Heart left ventricle (tissue), 16 donors: ENCODE results near the gene GOLGA6D. TPM values are rescaled to one million over a fixed set of nuclear protein-coding genes. Genes with fewer than 3 reads are reported as not detected.
A peak's percentile ranks its signal among the peaks of the same experiment; 100 is the strongest.
"Not testable (repeated sequence)": the region's sequence is repeated elsewhere in the genome, so short reads cannot be mapped to it uniquely, and the experiment has no call there.

ENCODE experiments used
- ATAC-seq, 4 donors: fragments of 200-7000 bp; cut with Tn5 transposase; one replicate each; pipeline ENCODE4 v1.9.1; 2020 to 2022; ENCODE audit warnings: moderate library complexity in 4 of 4, mild to moderate bottlenecking in 3 of 4, moderate number of reproducible peaks in 1 of 4
- DNase-seq, 5 donors: peaks; one replicate each; pipeline ENCODE4 v3.0.0-alpha.2; 2020
- H3K27ac ChIP-seq, 12 donors: fragments of 200-600 bp; sonication (generic) in 4 of 12; one replicate each; pipeline versions ENCODE4 v1.5.0 to v1.8.0; 2016 to 2022; ENCODE audit warnings: mild to moderate bottlenecking in 2 of 12
- H3K27me3 ChIP-seq, 9 donors: fragments of 200-600 bp; sonication (generic) in 2 of 9; one replicate each; pipeline versions ENCODE4 v1.5.1 to v1.8.0; 2016 to 2022; ENCODE audit warnings: mild to moderate bottlenecking in 3 of 9
- H3K36me3 ChIP-seq, 9 donors: fragments of 200-600 bp; sonication (generic) in 2 of 9; one replicate each; pipeline versions ENCODE4 v1.5.0 to v1.8.0; 2018 to 2022; ENCODE audit warnings: mild to moderate bottlenecking in 2 of 9
- H3K4me1 ChIP-seq, 12 donors: fragments of 200-600 bp; sonication (generic) in 4 of 12; one replicate each; pipeline versions ENCODE4 v1.5.0 to v1.8.0; 2016 to 2022; ENCODE audit warnings: mild to moderate bottlenecking in 3 of 12
- H3K4me3 ChIP-seq, 12 donors: fragments of 200-600 bp; sonication (generic) in 4 of 12; one replicate each; pipeline versions ENCODE4 v1.5.0 to v1.8.0; 2017 to 2022; ENCODE audit warnings: mild to moderate bottlenecking in 9 of 12, moderate library complexity in 4 of 12
- H3K9me3 ChIP-seq, 12 donors: fragments of 200-600 bp; sonication (generic) in 4 of 12; one replicate each; pipeline versions ENCODE4 v1.5.0 to v1.8.0; 2016 to 2022; ENCODE audit warnings: mild to moderate bottlenecking in 1 of 12
- WGBS, 4 donors: extraction: QIAGEN DNeasy Blood & Tissue Kit in 2 of 4; methylation state at CpG; one replicate each; pipeline versions ENCODE4 v1.1.5 to v1.1.7; 2013 to 2018; 5-methylcytosine and 5-hydroxymethylcytosine counted together
- intact Hi-C, 10 donors: fragments of 100-400 bp; cut with DNase I; formaldehyde crosslinking; loops; one replicate each; pipeline versions ENCODE4 v1.11.1 to v1.14.2; 2022
- polyA plus RNA-seq, 2 donors: library from polyadenylated mRNA; stranded (reverse); fragments of 200-250 nt; gene quantifications; one replicate each; pipeline ENCODE4 v1.2.3, GENCODE V29; 2013
- total RNA-seq, 9 donors: library from RNA; depleted of rRNA in 2 of 9; stranded (reverse); fragments of >200 nt in 2 of 9; fragmentation: NEBNext Ultra II Directional in 3 of 9; extraction: Animal tissue kit (Norgen Biotek cat#: 25700) in 3 of 9; gene quantifications; one replicate each; pipeline versions ENCODE4 v1.1.0 to v1.2.4, GENCODE V29; 2016 to 2023
- TF ChIP-seq, protein P1 (sequence below), 12 donors: fragments of 200-600 bp; sonication (generic) in 4 of 12; IDR thresholded peaks; one replicate each; pipeline versions ENCODE4 v1.5.0 to v1.8.0; 2018 to 2022; ENCODE audit warnings: antibody characterized with exemption in 12 of 12, mild to moderate bottlenecking in 5 of 12
- donor health status: ischemic (EF 13 %, LVEDD 7.1; RV severe dilation, severe dysfunction).
- donor health status: healthy with polysubstance abuse.
- donor health status: DM: no; HTN: yes; CAD: no.
- donor health status: DM: no; HTN: no; CAD: no.
- donor health status: ischemic (EF 25% LVEDD 6.9; RV normal size, moderate dysfunction).
- donor health status: ischemic (EF 25% LVEDD 5.7; RV mildly dilated, moderate dysfunction).
- donor health status: healthy.
- donor health status: DM: yes; HTN: yes; CAD: no.
- donor health status: ischemic (EF 35%, LVEDD 5.7; RV mildly dilated, moderate dysfunction).
- donor health status: nonischemic (EF 11% LVEDD 7.7; RV severe dilation, severe dysfunction).
- donor health status: DM: yes; HTN: yes; CAD: no.
- donor health status: PGD.
- donor health status: ischemic (EF 29% LVEDD 5.4; RV normal size, mild dysfunction).
- donor health status: nonischemic (EF 23%, LVEDD 6.1; RV moderate dilation, normal function).

Gene GOLGA6D
- total and polyA plus RNA-seq, 11 donors = not detected

DNA sequence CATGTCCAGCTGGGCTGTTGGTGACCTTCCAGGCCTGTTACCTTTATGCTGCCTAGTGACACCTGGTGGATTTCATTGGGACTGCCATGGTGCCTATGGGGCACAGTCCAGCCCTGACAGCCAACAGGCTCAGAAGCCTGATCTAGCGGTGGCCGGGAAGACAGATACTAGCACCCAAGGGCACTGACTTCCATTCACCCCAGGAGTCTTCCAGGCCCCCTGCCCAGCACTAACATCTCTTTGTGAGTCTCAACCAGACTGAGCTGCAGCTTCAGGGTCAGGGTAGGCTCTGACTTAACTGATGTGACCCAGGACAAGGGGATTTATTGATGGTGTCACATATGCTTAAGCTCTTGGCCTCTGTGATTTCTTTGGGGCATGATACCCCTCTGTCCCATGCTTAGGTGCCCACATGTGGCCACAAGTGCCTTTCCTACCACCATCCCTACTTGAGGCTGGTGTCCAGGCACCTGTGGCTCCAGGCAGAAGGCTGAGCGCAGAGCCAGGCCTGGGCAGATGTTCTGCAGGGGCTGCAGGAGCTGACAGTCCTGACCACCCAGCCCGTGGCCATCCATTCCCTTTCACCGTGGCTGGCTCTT is 8.0 kb upstream of the GOLGA6D start:
- TF ChIP-seq, protein P1, sequence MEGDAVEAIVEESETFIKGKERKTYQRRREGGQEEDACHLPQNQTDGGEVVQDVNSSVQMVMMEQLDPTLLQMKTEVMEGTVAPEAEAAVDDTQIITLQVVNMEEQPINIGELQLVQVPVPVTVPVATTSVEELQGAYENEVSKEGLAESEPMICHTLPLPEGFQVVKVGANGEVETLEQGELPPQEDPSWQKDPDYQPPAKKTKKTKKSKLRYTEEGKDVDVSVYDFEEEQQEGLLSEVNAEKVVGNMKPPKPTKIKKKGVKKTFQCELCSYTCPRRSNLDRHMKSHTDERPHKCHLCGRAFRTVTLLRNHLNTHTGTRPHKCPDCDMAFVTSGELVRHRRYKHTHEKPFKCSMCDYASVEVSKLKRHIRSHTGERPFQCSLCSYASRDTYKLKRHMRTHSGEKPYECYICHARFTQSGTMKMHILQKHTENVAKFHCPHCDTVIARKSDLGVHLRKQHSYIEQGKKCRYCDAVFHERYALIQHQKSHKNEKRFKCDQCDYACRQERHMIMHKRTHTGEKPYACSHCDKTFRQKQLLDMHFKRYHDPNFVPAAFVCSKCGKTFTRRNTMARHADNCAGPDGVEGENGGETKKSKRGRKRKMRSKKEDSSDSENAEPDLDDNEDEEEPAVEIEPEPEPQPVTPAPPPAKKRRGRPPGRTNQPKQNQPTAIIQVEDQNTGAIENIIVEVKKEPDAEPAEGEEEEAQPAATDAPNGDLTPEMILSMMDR (IDR thresholded peaks at IDR 0.05) = peak; percentile 46 to 74 (median 66)
- peak; percentile 69 to 85 (median 80) for DNase-seq
- H3K27me3 ChIP-seq, H3K36me3 ChIP-seq, H3K4me1 ChIP-seq, H3K4me3 ChIP-seq, H3K9me3 ChIP-seq, H3K27ac ChIP-seq: not testable (repeated sequence)
- intact Hi-C loops = loop anchor here in 2 of 10 donors (10.0 kb wide), 2 partner anchors 250 to 1150 kb away; partner anchors contain the start of gene PPCDC (in 1 of the 2)
- WGBS, 4 donors = 45 to 65% (median 62%) methylated on average over 5 of the region's 5 CpGs
- peak in 3 of 4 donors; percentile 88 to 95 (median 93) for ATAC-seq

- ATAC-seq, H3K36me3 ChIP-seq, H3K27ac ChIP-seq, H3K4me3 ChIP-seq, H3K4me1 ChIP-seq, H3K27me3 ChIP-seq, H3K9me3 ChIP-seq: not testable (repeated sequence)
- peak in 3 of 5 donors; percentile 9 to 16 (median 14) for DNase-seq
- intact Hi-C loops = loop anchor here in 2 of 10 donors (10.0 kb wide), 2 partner anchors 251 to 1151 kb away; partner anchors contain the start of gene PPCDC (in 1 of the 2)
- 60 to 82% (median 79%) methylated on average over 3 of the region's 3 CpGs for WGBS, 4 donors
Measured at GRCh38 chr15:75275617-75276016, 7.0 kb upstream of the GOLGA6D start.

- not testable (repeated sequence) for ATAC-seq, H3K27ac ChIP-seq, H3K36me3 ChIP-seq, H3K4me3 ChIP-seq, H3K9me3 ChIP-seq, H3K4me1 ChIP-seq, H3K27me3 ChIP-seq
- intact Hi-C loops = loop anchor here in 2 of 10 donors (10.0 kb wide), 2 partner anchors 254 to 1154 kb away; partner anchors contain the start of gene PPCDC (in 1 of the 2)
- peak in 1 of 5 donors; percentile 0 for DNase-seq
- WGBS, 4 donors = 64% methylated on average over 1 of the region's 1 CpG; no CpG with 5 or more reads in 3 of the 4 donors
Measured at GRCh38 chr15:75278497-75278896, 4.1 kb upstream of the GOLGA6D start.

DNA sequence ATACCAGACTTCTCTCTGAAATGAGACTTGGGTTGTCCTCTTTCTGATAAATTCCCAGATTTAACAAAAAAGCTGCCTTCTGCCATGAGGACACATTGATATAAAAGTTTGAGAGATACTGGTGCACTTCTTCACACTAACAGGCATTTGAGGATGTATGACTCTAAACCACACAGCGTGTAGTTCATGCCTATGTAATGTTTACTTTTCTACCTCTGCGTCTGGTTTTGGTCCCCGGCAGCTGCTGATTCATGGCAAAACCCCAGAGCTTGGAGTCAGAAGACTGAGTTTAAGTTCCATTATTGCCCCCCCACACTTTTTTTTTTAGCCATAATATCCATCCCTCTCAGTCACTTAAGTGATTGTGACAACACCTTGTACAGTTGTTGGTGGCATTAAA is 1.5 kb downstream of the GOLGA6D start:
- H3K4me1 ChIP-seq, H3K27ac ChIP-seq, ATAC-seq, H3K4me3 ChIP-seq, H3K36me3 ChIP-seq, H3K27me3 ChIP-seq, H3K9me3 ChIP-seq, DNase-seq, intact Hi-C loops: not testable (repeated sequence)
- WGBS, 4 donors = no CpG with 5 or more reads among the region's 3 CpGs

- DNase-seq, H3K36me3 ChIP-seq, H3K9me3 ChIP-seq, intact Hi-C loops, H3K4me1 ChIP-seq, H3K27ac ChIP-seq, H3K4me3 ChIP-seq, H3K27me3 ChIP-seq, ATAC-seq: not testable (repeated sequence)
- WGBS, 4 donors = 61 to 77% methylated on average over 6 to 8 of the region's 18 CpGs; no CpG with 5 or more reads in 2 of the 4 donors
Measured at GRCh38 chr15:75293660-75294059, 11.0 kb downstream of the GOLGA6D start.

- WGBS, 4 donors = 29 to 95% (median 81%) methylated on average over 3 to 7 of the region's 13 CpGs
- intact Hi-C loops, H3K9me3 ChIP-seq, DNase-seq, H3K4me3 ChIP-seq, H3K27ac ChIP-seq, H3K27me3 ChIP-seq, H3K4me1 ChIP-seq, H3K36me3 ChIP-seq: not testable (repeated sequence)
- ATAC-seq = peak; percentile 37 to 80 (median 78)
Measured at GRCh38 chr15:75298541-75299310, 16.1 kb downstream of the GOLGA6D start.
